GM12801 (cell line): Measurements from ENCODE around the gene HAGHL.

Experiments
- CTCF ChIP-seq: IDR thresholded peaks from one replicate; pipeline ENCODE4 v1.5.1; 2011; ENCODE audit warnings: control low read depth; ENCODE audit not compliant: insufficient read length; ENCODE audit errors: extremely low read depth

The HAGHL gene

GRCh38 chr16:680967-681745 lies 45.8 kb upstream of the HAGHL start:
- TF ChIP-seq CTCF: no peak

GRCh38 chr16:681746-682427 lies 45.0 kb upstream of the HAGHL start:
- no peak for TF ChIP-seq CTCF

GRCh38 chr16:682493-683395 lies 44.2 kb upstream of the HAGHL start:
- no peak for TF ChIP-seq CTCF

- TF ChIP-seq CTCF: no peak
Observed at GRCh38 chr16:683396-684070, 43.4 kb upstream of the HAGHL start.

- TF ChIP-seq CTCF: no peak
Observed at GRCh38 chr16:684071-684794, 42.7 kb upstream of the HAGHL start, which contains the start of gene JMJD8. JMJD8 (minus strand) TSS chr16:684334; CDS start chr16:684319, 15 bp downstream.

GRCh38 chr16:684961-685696 lies 41.8 kb upstream of the HAGHL start:
- TF ChIP-seq CTCF: no peak
